Testis (tissue), 3 donors: ENCODE measurements around the gene ENDOV. TPM values are rescaled to one million over a fixed set of nuclear protein-coding genes. Genes with fewer than 3 reads are reported as not detected.
"Not testable (repeated sequence)": the region's sequence is repeated elsewhere in the genome, so short reads cannot be mapped to it uniquely, and the experiment has no call there.

Experiments
- DNase-seq: peaks from one replicate; pipeline ENCODE4 v3.0.0-alpha.2; 2019
- H3K27ac ChIP-seq, 2 donors: fragments of 200-600 bp; sonication (generic); one replicate each; pipeline ENCODE4 v1.5.1; 2019
- H3K27me3 ChIP-seq: fragments of 200-600 bp; sonication (generic); one replicate; pipeline ENCODE4 v1.5.1; 2019
- H3K36me3 ChIP-seq: fragments of 200-600 bp; sonication (generic); one replicate; pipeline ENCODE4 v1.5.1; 2017; ENCODE audit warnings: low read depth; ENCODE audit errors: missing control alignments
- H3K4me1 ChIP-seq: fragments of 200-600 bp; sonication (generic); one replicate; pipeline ENCODE4 v1.5.1; 2019
- H3K4me3 ChIP-seq, 2 donors: fragments of 200-600 bp; sonication (generic); one replicate each; pipeline ENCODE4 v1.5.1; 2017 to 2019
- H3K9me3 ChIP-seq: fragments of 200-600 bp; sonication (generic); one replicate; pipeline ENCODE4 v1.5.1; 2017
- POLR2A ChIP-seq: fragments of 450-650 bp; IDR thresholded peaks from one replicate; pipeline ENCODE4 v1.6.1; 2017; ENCODE audit warnings: antibody characterized with exemption, mild to moderate bottlenecking, moderate library complexity
- WGBS, 2 donors: methylation state at CpG; one replicate each; pipeline ENCODE4 v1.1.5; 2018; 5-methylcytosine and 5-hydroxymethylcytosine counted together
- intact Hi-C: fragments of 100-400 bp; cut with DNase I; formaldehyde crosslinking; loops from one replicate; pipeline ENCODE4 v1.15.1; 2023; ENCODE audit warnings: low total_unique reads
- polyA plus RNA-seq: library from polyadenylated mRNA; stranded (reverse); fragments of 350-450 nt; fragmentation: Illumina TruSeq; extraction: RNeasy Lipid Tissue Mini Kit (QIAGEN cat#74804); gene quantifications from one replicate; pipeline ENCODE4 v1.2.3, GENCODE V29; 2014; ENCODE audit warnings: low read depth, low replicate concordance; ENCODE audit not compliant: insufficient read depth
- total RNA-seq, 2 donors: library from RNA; depleted of rRNA; stranded (reverse); fragments of >200 nt; gene quantifications; one replicate each; pipeline ENCODE4 v1.2.3, GENCODE V29; 2016
- TF ChIP-seq, protein P1 (sequence below), 3 experiments: fragments of 450-650 bp in 2 of 3; fragments of 200-600 bp in 1 of 3; sonication (generic) in 1 of 3; IDR thresholded peaks; one replicate each; pipeline ENCODE4 v1.5.1; 2016 to 2019; ENCODE audit warnings: antibody characterized with exemption in 3 of 3, mild to moderate bottlenecking in 2 of 3, moderate library complexity in 1 of 3

The ENDOV gene
- total and polyA plus RNA-seq, 3 donors from 2014 or later = 41.4 to 63.9 (median 55.2) TPM

DNA sequence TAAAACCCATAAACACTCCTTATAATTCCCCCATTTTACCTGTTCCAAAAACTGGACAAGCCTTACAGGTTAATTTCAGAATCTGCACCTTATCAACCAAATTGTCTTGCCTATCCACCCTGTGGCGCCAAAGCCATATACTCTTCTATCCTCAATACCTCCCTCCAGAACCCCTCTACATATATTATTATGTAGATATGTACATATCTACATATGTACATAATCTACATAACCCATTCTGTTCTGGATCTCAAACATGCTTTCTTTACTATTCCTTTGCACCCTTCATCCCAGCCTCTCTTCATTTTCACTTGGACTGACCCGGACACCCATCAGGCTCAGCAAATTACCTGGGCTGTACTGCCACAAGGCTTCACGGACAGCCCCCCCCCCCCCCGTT, 12.0 kb upstream of the ENDOV start:
- no peak for DNase-seq
- Histone ChIP-seq H3K4me1 (no peaks in the 10 kb centered on the region), H3K27ac (no peak overlapping the region), H3K36me3 (no peaks in the 10 kb centered on the region), H3K27me3 (no peaks in the 10 kb centered on the region), H3K4me3 (no peak overlapping the region), H3K9me3 (no peaks in the 10 kb centered on the region)
- intact Hi-C loops = no loop called here
- TF ChIP-seq, protein P1, sequence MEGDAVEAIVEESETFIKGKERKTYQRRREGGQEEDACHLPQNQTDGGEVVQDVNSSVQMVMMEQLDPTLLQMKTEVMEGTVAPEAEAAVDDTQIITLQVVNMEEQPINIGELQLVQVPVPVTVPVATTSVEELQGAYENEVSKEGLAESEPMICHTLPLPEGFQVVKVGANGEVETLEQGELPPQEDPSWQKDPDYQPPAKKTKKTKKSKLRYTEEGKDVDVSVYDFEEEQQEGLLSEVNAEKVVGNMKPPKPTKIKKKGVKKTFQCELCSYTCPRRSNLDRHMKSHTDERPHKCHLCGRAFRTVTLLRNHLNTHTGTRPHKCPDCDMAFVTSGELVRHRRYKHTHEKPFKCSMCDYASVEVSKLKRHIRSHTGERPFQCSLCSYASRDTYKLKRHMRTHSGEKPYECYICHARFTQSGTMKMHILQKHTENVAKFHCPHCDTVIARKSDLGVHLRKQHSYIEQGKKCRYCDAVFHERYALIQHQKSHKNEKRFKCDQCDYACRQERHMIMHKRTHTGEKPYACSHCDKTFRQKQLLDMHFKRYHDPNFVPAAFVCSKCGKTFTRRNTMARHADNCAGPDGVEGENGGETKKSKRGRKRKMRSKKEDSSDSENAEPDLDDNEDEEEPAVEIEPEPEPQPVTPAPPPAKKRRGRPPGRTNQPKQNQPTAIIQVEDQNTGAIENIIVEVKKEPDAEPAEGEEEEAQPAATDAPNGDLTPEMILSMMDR (IDR thresholded peaks at IDR 0.05) = no peak
- no peak for TF ChIP-seq POLR2A
- 94 to 98% methylated on average over 4 of the region's 4 CpGs for WGBS, 2 donors

DNA sequence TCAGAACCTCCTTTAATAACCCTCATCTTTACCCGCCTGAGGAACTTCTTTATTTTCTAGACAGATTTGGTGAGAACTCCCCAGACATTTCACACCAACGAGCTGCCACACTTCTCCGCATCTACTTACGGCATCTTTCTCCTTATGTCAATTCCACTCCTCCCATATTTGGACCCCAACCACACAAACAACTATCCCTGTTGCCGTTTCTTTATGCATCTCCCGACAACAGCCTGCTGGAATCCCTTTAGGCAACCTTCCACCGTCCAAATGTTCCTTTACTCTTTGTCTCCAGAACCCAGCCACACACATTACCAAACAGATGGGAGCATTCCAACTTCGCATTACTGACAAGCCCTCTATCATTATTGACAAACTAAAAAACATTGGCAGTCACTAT, 8.8 kb upstream of the ENDOV start:
- intact Hi-C loops = no loop called here
- no peak for TF ChIP-seq POLR2A
- TF ChIP-seq, protein P1 (IDR thresholded peaks at IDR 0.05) = no peak

DNA sequence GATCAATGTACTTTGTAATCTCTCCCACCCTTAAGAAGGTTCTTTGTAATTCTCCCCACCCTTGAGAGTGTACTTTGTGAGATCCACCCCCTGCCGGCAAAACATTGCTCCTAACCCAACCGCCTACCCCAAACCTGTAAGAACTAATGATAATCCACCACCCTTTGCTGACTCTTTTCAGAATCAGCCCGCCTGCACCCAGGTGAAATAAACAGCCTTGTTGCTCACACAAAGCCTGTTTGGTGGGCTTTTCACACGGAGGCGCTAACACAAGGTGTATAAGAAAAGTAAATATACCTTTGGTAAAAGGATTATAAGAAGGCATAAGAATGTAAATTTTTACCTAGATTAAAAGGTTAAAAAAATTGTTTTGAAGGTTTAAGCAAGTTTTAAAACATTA, 7.0 kb upstream of the ENDOV start:
- 88 to 93% methylated on average over 5 of the region's 5 CpGs for WGBS, 2 donors

More for the DNA sequence above, 8.8 kb upstream of the ENDOV start:
- no peak overlapping the region for H3K27ac ChIP-seq
- no peaks in the 10 kb centered on the region for H3K9me3 ChIP-seq
- no peak overlapping the region for H3K4me3 ChIP-seq
- H3K27me3 ChIP-seq = no peaks in the 10 kb centered on the region
- no peak for DNase-seq
- peaks cover 4% of the 10 kb centered on the region for H3K4me1 ChIP-seq
- WGBS, 2 donors = 94% methylated on average over 8 of the region's 8 CpGs
- H3K36me3 ChIP-seq = no peaks in the 10 kb centered on the region

DNA sequence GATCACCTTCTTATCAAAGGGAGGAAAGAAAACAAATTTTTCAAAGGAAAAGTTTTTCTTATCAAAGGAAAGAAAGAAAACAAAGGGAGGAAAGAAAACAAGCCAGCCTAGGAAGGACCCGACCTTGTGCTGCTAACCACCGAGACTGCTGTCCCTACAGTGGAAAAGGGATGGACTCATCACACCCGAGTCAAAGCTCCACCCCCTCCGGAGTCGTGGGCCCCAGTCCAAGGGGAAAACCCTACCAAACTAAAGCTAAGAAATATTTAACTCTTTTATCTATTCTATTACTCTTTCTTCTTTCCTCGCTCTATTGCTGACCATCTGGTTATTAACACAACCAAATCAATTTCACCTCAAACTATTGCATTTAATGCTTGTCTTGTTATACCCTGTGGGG, 6.1 kb upstream of the ENDOV start:
- DNase-seq = peak; percentile 44
- WGBS, 2 donors = 23 to 41% methylated on average over 6 of the region's 6 CpGs

More for the DNA sequence above, 7.0 kb upstream of the ENDOV start:
- H3K27me3 ChIP-seq, H3K36me3 ChIP-seq, H3K9me3 ChIP-seq, DNase-seq, H3K27ac ChIP-seq, intact Hi-C loops, H3K4me1 ChIP-seq, H3K4me3 ChIP-seq: not testable (repeated sequence)

DNA sequence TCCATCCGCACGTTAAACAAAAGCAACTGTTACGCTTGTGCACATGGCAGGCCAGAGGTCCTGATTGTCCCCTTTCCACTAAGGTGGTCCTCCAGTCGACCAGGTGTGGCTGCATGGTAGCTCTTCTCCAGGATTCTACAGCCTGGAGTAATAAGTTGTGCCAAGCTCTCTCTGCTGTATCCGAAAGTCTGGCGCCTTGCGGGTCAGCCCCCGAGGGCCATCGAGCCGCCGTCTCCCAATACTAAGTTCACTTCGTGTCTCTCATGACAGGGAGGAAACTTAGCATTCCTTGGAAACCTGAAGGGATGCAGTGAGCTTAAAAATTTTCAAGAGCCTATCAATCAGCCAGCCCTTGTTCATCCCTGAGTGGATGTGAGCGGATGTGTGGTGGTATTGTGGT, 5.3 kb upstream of the ENDOV start:
- WGBS, 2 donors = 89 to 92% methylated on average over 9 to 13 of the region's 13 CpGs
- H3K27me3 ChIP-seq = no peaks in the 10 kb centered on the region
- peaks cover 8% of the 10 kb centered on the region for H3K4me1 ChIP-seq
- no peak for DNase-seq
- H3K4me3 ChIP-seq = no peak overlapping the region
- intact Hi-C loops = no loop called here
- no peaks in the 10 kb centered on the region for H3K36me3 ChIP-seq
- no peak for TF ChIP-seq POLR2A
- TF ChIP-seq, protein P1 (IDR thresholded peaks at IDR 0.05) = no peak
- H3K9me3 ChIP-seq = no peaks in the 10 kb centered on the region
- H3K27ac ChIP-seq = no peak overlapping the region

More for the DNA sequence above, 6.1 kb upstream of the ENDOV start:
- Histone ChIP-seq H3K27me3 (no peaks in the 10 kb centered on the region), H3K4me1 (peaks cover 7% of the 10 kb centered on the region), H3K27ac (no peak overlapping the region), H3K36me3 (no peaks in the 10 kb centered on the region), H3K9me3 (no peaks in the 10 kb centered on the region), H3K4me3 (no peak overlapping the region)
- no peak for TF ChIP-seq POLR2A
- TF ChIP-seq, protein P1 (IDR thresholded peaks at IDR 0.05) = no peak
- intact Hi-C loops = no loop called here

DNA sequence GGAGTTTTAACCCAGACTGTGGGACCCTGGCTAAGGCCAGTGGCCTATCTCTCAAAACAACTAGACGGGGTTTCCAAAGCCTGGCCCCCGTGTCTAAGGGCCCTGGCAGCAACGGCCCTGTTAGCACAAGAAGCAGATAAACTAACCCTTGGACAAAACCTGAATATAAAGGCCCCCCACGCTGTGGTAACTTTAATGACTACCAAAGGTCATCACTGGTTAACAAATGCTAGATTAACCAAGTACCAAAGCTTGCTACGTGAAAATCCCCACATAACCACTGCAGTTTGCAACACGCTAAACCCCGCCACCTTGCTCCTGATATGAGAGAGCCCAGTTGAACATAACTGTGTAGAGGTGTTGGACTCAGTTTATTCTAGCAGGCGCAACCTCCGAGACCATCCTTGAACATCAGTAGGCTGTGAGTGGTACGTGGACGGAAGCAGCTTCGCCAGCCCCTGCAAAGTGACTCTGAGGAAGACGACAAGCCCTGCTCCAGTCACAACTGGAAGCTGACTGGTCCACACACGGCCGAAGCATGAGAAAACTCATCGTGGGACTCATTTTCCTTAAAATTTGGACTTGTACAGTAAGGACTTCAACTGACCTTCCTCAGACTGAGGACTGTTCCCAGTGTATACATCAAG, 4.4 kb upstream of the ENDOV start:
- intact Hi-C loops, H3K4me3 ChIP-seq, H3K4me1 ChIP-seq, H3K36me3 ChIP-seq, H3K27me3 ChIP-seq, H3K9me3 ChIP-seq, H3K27ac ChIP-seq, DNase-seq: not testable (repeated sequence)
- WGBS, 2 donors = 81 to 82% methylated on average over 13 to 16 of the region's 16 CpGs
